HEK293 (cell line): Measurements from ENCODE around the gene C1QL1.

Source experiments
- CTCF ChIA-PET: fragments of 350-600 bp; formaldehyde crosslinking; extraction: SDS; loops from one replicate; lab custom pipeline; 2021; ENCODE audit warnings: antibody characterized with exemption; lab: Yijun Ruan, JAX
- POLR2A ChIA-PET: fragments of 300-600 bp; formaldehyde crosslinking; extraction: SDS; loops from one replicate; lab custom pipeline; 2020; ENCODE audit warnings: antibody characterized with exemption, inconsistent platforms; lab: Yijun Ruan, JAX
- H3K27ac ChIP-seq: fragments of 200-500 bp; sonication (Bioruptor generic); 2 replicates; pipeline ENCODE4 v1.5.1; 2014; ENCODE audit warnings: low read depth, low read length, control low read depth, inconsistent platforms; ENCODE audit errors: extremely low read depth
- H3K36me3 ChIP-seq, 2 experiments: fragments of 200-500 bp in 1 of 2; sonication (Bioruptor generic) in 1 of 2; 1 replicate in 1 of 2; 2 replicates in 1 of 2; pipeline ENCODE4 v1.5.1; 2014 to 2017; ENCODE audit warnings: inconsistent platforms in 2 of 2, low read length in 2 of 2; ENCODE audit not compliant: control insufficient read depth in 2 of 2, insufficient read depth in 1 of 2
- H3K4me1 ChIP-seq: fragments of 200-500 bp; sonication (Bioruptor generic); 2 replicates; pipeline ENCODE4 v1.5.1; 2014; ENCODE audit warnings: mild to moderate bottlenecking, low read length, inconsistent platforms; ENCODE audit not compliant: control insufficient read depth, insufficient read depth
- H3K4me3 ChIP-seq: 2 replicates; pipeline ENCODE4 v1.5.1; 2011; ENCODE audit warnings: low read depth, mild to moderate bottlenecking, control low read depth, low read length, moderate library complexity
- H3K9me3 ChIP-seq: fragments of 200-500 bp; sonication (Bioruptor generic); 2 replicates; pipeline ENCODE4 v1.5.1; 2014; ENCODE audit warnings: low read depth, low read length, inconsistent platforms; ENCODE audit not compliant: control insufficient read depth, insufficient read depth
- GLIS2 ChIP-seq: fragments of 450-650 bp; formaldehyde crosslinking; IDR thresholded peaks from 2 replicates; pipeline ENCODE4 v1.5.1; 2016; ENCODE audit warnings: missing biosample characterization, missing genetic modification characterization
- HIC1 ChIP-seq: fragments of 450-650 bp; formaldehyde crosslinking; IDR thresholded peaks from 2 replicates; pipeline ENCODE4 v1.5.1; 2016; ENCODE audit warnings: missing biosample characterization, missing genetic modification characterization
- IKZF3 ChIP-seq: fragments of 450-650 bp; IDR thresholded peaks from 2 replicates; pipeline ENCODE4 v1.5.0; 2018; ENCODE audit warnings: missing biosample characterization, mild to moderate bottlenecking, missing genetic modification characterization, moderate library complexity
- PRDM6 ChIP-seq: fragments of 450-650 bp; formaldehyde crosslinking; IDR thresholded peaks from 2 replicates; pipeline ENCODE4 v1.5.1; 2017; ENCODE audit warnings: missing biosample characterization, missing genetic modification characterization
- YY2 ChIP-seq: fragments of 450-650 bp; formaldehyde crosslinking; IDR thresholded peaks from 2 replicates; pipeline ENCODE4 v1.5.1; 2016; ENCODE audit warnings: missing biosample characterization, missing genetic modification characterization
- ZNF10 ChIP-seq: fragments of 450-650 bp; formaldehyde crosslinking; IDR thresholded peaks from 2 replicates; pipeline ENCODE4 v1.5.1; 2017; ENCODE audit warnings: missing biosample characterization, missing genetic modification characterization
- ZNF324 ChIP-seq: fragments of 450-650 bp; formaldehyde crosslinking; IDR thresholded peaks from 2 replicates; pipeline ENCODE4 v1.5.1; 2016; ENCODE audit warnings: missing biosample characterization, missing genetic modification characterization
- ZNF449 ChIP-seq: fragments of 450-650 bp; formaldehyde crosslinking; IDR thresholded peaks from 2 replicates; pipeline ENCODE4 v1.5.1; 2017; ENCODE audit warnings: missing biosample characterization, mild to moderate bottlenecking, missing genetic modification characterization, moderate library complexity
- ZNF600 ChIP-seq: fragments of 450-650 bp; formaldehyde crosslinking; IDR thresholded peaks from 2 replicates; pipeline ENCODE4 v1.5.1; 2016; ENCODE audit warnings: missing biosample characterization, missing genetic modification characterization
- ZNF776 ChIP-seq: fragments of 450-650 bp; formaldehyde crosslinking; IDR thresholded peaks from 2 replicates; pipeline ENCODE4 v1.5.0; 2017; ENCODE audit warnings: missing biosample characterization, missing genetic modification characterization, borderline replicate concordance
- ZNF785 ChIP-seq: fragments of 450-650 bp; formaldehyde crosslinking; IDR thresholded peaks from 2 replicates; pipeline ENCODE4 v1.5.1; 2016; ENCODE audit warnings: missing biosample characterization, missing genetic modification characterization

The C1QL1 gene

GRCh38 chr17:44928950-44929720 is 39.0 kb downstream of the C1QL1 start:
- H3K36me3 ChIP-seq: peaks cover 62 to 89% of the 10 kb centered on the region in 2 experiments
- H3K27ac ChIP-seq: no peak overlapping the region
- TF ChIP-seq ZNF600 (tag by site-specific recombination) (peak; percentile 33; the same call in 1 of the 2 replicates), ZNF449 (no peak)
- no peaks in the 10 kb centered on the region for H3K9me3 ChIP-seq
- POLR2A ChIA-PET: interaction anchor here (0.9 to 1.3 kb wide), 3 partner anchors 9 to 18 kb away, joined by 3 read pairs; partner anchors contain the start of gene KIF18B
- CTCF ChIA-PET: interaction anchor here (0.6 to 4.9 kb wide), 2 partner anchors 9 to 202 kb away, joined by 3 to 41 read pairs; no protein-coding TSS in a partner anchor
- H3K4me3 ChIP-seq: no peak overlapping the region
- no peaks in the 10 kb centered on the region; the same call in 1 of the 2 replicates for H3K4me1 ChIP-seq

GRCh38 chr17:44928136-44928535 is 40.0 kb downstream of the C1QL1 start:
- Histone ChIP-seq H3K27ac (0 out of 2 replicates have a peak overlapping the region, but pooled peaks have one; percentile 24), H3K4me3 (no peak overlapping the region), H3K4me1 (no peaks in the 10 kb centered on the region; the same call in 1 of the 2 replicates), H3K9me3 (no peaks in the 10 kb centered on the region), H3K36me3 (peaks cover 53 to 79% of the 10 kb centered on the region in 2 experiments)
- TF ChIP-seq IKZF3: no peak
- TF ChIP-seq GLIS2 (tag by site-specific recombination): peak; percentile 28; the same call in 1 of the 2 replicates
- no peak for TF ChIP-seq PRDM6 (tag by site-specific recombination)
- TF ChIP-seq HIC1 (tag by site-specific recombination): peak; percentile 13; the same call in 1 of the 2 replicates
- POLR2A ChIA-PET: interaction anchor here (1.3 kb wide), 1 partner anchor 124 kb away, joined by 4 read pairs; the partner anchor contains the start of gene DCAKD
- CTCF ChIA-PET: interaction anchor here (0.9 to 1.7 kb wide), 2 partner anchors 8 to 10 kb away, joined by 4 to 8 read pairs; no protein-coding TSS in a partner anchor

- no peak overlapping the region for H3K27ac ChIP-seq
- no peak for TF ChIP-seq ZNF10 (tag by site-specific recombination)
- TF ChIP-seq ZNF776 (tag by site-specific recombination): no peak
- no peak for TF ChIP-seq ZNF324 (tag by site-specific recombination)
- TF ChIP-seq YY2: no peak
- no peak for TF ChIP-seq ZNF785 (tag by site-specific recombination)
- TF ChIP-seq, all 188 proteins: peak for 0
- POLR2A ChIA-PET: interaction anchor here (1.3 kb wide), 1 partner anchor 124 kb away, joined by 4 read pairs; the partner anchor contains the start of gene DCAKD
- Histone ChIP-seq H3K4me3 (no peak overlapping the region), H3K4me1 (no peaks in the 10 kb centered on the region; the same call in 1 of the 2 replicates), H3K9me3 (no peaks in the 10 kb centered on the region), H3K36me3 (peaks cover 50 to 74% of the 10 kb centered on the region in 2 experiments)
- CTCF ChIA-PET: interaction anchor here (0.9 to 3.2 kb wide), 3 partner anchors 8 to 94 kb away, joined by 4 to 20 read pairs (median 8); no protein-coding TSS in a partner anchor
These were observed 40.4 kb downstream of the C1QL1 start for GRCh38 chr17:44927696-44928095.
